GM18519 (cell line): ENCODE data around the gene UCP3.

Source experiments
- ATAC-seq: cut with Tn5 transposase; IDR thresholded peaks from one replicate; pipeline ENCODE4 v1.9.1; 2021; ENCODE audit warnings: mild to moderate bottlenecking, moderate library complexity; ENCODE audit not compliant: unreplicated experiment, low FRiP score

The UCP3 gene

DNA sequence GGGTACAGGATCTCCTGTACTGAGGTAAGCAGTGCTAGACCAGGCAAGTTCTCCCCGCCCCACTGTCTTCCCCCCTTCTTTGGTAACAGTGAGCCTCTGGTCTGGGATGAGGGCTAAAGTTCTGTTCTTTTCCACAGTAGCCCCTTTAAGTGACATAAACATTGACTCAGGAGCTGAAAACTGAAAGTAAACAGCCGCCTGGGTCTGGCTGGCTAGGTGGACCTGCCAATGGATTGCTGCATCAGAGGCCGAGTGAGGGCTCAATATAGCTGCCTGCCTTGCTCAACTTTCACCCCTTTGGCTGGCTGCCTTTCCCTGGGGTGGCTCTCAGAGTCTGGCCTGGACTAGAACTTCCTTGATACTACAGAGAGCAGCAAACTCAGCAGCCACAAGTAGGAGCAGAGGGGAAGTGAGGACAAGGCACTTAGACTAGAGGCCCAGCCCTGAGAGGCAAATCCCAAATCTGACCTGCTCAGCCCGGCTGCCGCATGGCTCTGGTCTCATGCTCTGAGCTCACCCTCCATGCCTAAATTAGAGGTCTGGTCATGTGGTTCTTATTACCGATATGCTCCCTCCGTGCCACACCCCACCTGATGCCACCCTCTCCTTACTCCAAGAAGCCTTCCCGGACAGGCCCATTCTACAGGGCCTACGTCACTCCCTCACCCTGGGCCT is 9.6 kb upstream of the UCP3 start:
- ATAC-seq: no peak

DNA sequence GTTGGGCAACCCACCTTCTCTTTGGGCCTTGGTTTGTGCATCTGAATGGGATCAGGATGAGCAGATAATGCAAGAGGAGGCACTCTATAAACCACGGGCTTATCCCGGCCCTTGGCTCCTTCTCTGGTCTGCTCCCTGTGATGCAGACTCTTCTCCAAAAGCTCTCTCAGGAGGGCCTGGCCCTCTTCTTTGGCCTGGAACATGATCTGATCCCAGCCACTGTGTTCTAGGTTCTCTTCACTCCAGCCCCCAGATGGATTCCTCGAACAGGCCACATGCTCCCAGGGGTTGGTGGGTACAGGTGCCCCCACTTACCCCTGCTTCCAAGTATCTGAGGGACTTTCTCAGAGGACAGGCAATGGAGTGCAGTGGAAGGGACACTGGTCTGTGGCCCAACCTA is 8.7 kb upstream of the UCP3 start:
- no peak for ATAC-seq

DNA sequence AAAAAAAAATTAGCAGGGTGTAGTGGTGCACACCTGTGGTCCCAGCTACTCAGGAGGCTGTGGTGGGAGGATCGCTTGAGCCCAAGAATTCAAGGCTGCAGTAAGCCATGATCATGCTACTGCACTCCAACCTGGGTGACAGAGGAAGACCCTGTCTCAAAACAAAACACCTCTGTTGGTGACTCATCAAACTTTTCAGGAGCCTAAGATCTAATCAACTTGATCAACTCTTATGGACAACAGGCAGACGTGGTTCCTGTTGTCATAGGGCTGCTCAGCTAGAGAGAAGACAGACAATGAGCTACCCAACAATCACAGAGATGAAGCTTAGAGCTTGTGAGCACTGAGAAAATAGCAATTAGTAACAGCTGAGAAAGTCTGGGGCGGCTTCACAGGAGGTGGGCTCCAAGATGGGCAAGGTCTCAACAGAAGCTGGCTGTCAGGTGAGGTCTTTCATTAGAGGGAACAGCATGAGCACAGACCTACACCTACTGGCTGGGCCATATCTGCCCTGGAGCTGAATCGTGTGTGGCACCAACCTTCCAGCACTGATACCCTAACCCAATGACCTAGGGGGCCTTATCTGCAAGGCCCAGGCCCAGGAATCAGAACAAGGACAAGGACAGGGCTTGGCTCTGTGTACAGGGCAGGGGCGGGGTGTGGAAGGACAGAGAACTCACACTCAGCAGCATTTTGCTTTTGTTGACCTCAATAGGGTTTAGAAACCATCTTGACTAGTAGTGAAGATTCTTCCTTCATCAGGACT is 7.2 kb upstream of the UCP3 start:
- ATAC-seq: no peak

GRCh38 chr11:74014880-74015279 is 6.0 kb upstream of the UCP3 start:
- no peak for ATAC-seq

DNA sequence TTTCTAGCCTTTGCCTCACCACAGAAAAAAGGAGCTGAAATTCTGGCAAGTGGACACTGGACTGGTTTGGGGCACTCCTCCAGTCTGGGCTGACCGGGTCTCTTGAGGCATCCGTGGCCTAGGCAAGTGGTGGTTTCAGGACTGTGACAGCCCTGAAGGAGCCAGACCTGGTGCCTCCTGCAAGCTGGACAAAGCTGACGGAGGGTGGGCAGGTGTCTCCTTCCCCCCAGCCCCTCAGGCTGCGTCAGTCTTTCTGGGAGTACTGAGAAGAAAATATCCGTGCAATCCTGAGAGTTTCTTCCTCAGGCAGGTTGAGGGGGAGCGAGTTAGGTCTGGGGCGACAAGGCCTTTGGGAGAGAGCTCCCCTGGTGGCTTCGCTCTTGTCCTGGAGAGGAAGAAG is 4.3 kb upstream of the UCP3 start:
- no peak for ATAC-seq

DNA sequence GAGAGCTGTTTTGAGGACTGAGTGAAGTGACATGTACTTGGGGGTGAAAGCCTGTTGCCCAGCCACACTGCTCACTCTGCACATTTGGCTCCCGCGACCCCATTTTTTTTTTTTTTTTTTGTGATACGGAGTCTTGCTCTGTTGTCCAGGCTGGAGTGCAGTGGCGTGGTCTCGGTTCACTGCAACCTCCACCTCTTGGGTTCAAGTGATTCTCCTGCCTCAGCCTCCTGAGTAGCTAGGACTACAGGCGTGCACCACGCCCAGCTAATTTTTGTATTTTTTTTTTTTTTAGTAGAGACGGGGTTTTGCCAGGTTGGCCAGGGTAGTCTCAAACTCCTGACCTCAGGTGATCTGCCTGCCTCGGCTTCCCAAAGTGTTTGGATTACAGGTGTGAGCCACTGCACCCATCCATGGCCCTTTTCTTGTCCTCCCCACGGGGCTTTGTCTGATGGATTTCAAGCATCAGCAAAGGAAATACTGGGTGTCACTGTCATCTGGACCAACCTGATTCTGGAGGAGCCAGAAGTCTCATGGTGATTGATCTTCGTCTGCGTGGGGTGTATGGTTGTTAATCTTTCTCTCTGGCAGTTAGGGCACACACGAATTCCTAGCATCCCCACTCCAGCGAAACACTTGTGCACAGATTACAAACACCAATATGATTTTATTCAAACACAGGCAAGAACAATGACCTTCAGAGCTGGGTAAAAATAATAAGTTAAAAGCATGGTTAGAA is 3.4 kb upstream of the UCP3 start:
- no peak for ATAC-seq

- ATAC-seq: no peak
These were observed 2.6 kb upstream of the UCP3 start for GRCh38 chr11:74011360-74012073.

- no peak for ATAC-seq
These were observed 1.7 kb upstream of the UCP3 start for GRCh38 chr11:74010306-74011300.

DNA sequence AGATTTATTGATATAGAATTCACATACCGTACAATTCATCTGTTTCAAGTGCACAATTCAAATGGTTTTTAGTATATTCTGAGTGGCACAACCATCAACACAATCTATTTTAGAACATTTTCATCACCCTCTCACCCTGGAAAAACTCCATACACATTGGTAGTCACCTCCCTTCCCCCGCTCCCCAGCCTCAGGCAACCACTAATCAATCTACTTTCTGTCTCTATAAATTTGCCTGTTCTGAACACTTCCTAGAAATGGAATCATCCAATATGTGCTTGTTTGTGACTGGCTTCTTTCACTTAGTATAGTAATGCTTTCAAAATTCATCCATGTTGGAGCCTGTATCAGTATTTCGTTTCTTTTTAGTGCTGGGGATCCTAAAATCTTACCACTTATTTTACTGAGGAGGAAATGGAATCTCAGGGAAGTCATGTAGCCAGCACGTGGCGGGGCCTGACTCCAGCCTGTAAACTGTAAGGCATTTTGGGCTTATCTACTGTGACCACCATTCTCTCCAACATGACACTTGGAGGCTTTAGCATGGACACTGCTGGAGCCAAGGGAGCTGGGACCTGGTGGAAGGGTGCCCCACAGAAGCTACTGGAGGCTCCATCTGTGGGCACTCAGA is 905 bp upstream of the UCP3 start:
- no peak for ATAC-seq

DNA sequence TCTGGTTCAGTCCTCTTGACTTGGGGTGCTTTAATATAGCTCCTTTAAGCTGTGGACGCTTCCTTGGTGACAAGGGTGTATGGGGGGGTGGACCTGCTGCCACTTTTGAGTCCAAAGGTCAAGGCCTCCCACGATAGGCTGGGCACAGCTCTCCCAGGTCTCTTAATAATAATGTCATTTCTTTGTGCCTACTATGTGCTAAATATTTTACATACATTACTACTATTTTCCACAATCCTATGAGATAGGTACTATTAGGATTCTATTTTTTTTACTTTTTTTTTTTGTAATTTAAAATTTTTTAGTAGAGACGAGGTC is 304 bp upstream of the UCP3 start:
- no peak for ATAC-seq

- ATAC-seq: no peak
These were observed 1.1 kb downstream of the UCP3 start for GRCh38 chr11:74007691-74008372.

DNA sequence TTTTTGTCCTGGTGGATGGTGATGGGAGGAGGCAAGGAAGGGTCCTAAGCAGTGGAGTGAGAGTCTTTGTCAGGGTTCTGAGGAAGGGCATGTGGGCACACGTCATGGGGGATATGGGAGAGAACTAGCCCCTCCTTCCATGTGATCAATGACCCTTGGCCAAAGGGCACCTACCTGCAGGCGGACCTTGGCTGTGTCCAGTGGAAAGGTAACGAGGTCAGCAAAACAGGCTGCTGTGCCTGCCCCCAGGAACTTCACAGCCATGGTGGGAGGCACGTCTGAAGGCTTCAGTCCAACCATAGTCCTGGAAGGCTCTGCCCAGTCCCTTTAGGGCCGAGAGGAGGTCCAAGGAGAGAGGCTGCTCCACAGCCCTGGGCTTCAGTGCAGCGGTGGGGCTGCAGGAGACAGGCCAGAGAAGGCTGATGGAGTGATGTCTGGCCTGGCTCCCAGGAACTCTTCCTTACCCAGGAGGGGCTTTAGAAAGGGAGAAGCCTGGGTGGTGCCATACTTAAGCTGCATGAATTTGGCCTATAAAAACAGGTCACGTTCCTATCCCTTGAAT is 2.1 kb downstream of the UCP3 start:
- ATAC-seq: no peak

GRCh38 chr11:74005721-74006517 is 3.0 kb downstream of the UCP3 start:
- ATAC-seq: no peak

- no peak for ATAC-seq
These were observed 3.9 kb downstream of the UCP3 start for GRCh38 chr11:74004759-74005615.

- no peak for ATAC-seq
These were observed 4.7 kb downstream of the UCP3 start for GRCh38 chr11:74004046-74004695.

GRCh38 chr11:74002832-74003231 is 6.1 kb downstream of the UCP3 start:
- ATAC-seq: no peak
